ENCODE results near the gene SLAMF7.

The SLAMF7 gene

GRCh38 chr1:160740133-160740688 is 1.2 kb downstream of the SLAMF7 start:
- no peak for TF ChIP-seq CTCF (IDR thresholded peaks at IDR 0.05; ENCODE audit: low read depth, low read length)
- DNase-seq (ENCODE audit: low read depth, low spot score) = no peak
- in situ Hi-C loops (cut with HindIII; ENCODE audit: low sequenced_read_pairs) = no loop called here
- no peak overlapping the region for H3K4me3 ChIP-seq (ENCODE audit: low read depth, low read length)

GRCh38 chr1:160741092-160741501 is 2.0 kb downstream of the SLAMF7 start:
- in situ Hi-C loops (cut with HindIII; ENCODE audit: low sequenced_read_pairs) = no loop called here
- no peak for TF ChIP-seq CTCF (IDR thresholded peaks at IDR 0.05; ENCODE audit: low read depth, low read length)
- no peak overlapping the region for H3K4me3 ChIP-seq (ENCODE audit: low read depth, low read length)
- DNase-seq (ENCODE audit: low read depth, low spot score) = no peak

- no peak overlapping the region for H3K4me3 ChIP-seq (ENCODE audit: low read depth, low read length)
- no peak for DNase-seq (ENCODE audit: low read depth, low spot score)
- in situ Hi-C loops (cut with HindIII; ENCODE audit: low sequenced_read_pairs) = no loop called here
- no peak for TF ChIP-seq CTCF (IDR thresholded peaks at IDR 0.05; ENCODE audit: low read depth, low read length)
Measured at GRCh38 chr1:160741612-160742348, 2.7 kb downstream of the SLAMF7 start.

GRCh38 chr1:160742428-160743127 is 3.5 kb downstream of the SLAMF7 start:
- DNase-seq (ENCODE audit: low read depth, low spot score) = no peak
- in situ Hi-C loops (cut with HindIII; ENCODE audit: low sequenced_read_pairs) = no loop called here
- TF ChIP-seq CTCF (IDR thresholded peaks at IDR 0.05; ENCODE audit: low read depth, low read length) = no peak
- H3K4me3 ChIP-seq (ENCODE audit: low read depth, low read length) = no peak overlapping the region

GRCh38 chr1:160743266-160743665 is 4.2 kb downstream of the SLAMF7 start:
- in situ Hi-C loops (cut with HindIII; ENCODE audit: low sequenced_read_pairs) = no loop called here
- H3K4me3 ChIP-seq (ENCODE audit: low read depth, low read length) = no peak overlapping the region
- no peak for DNase-seq (ENCODE audit: low read depth, low spot score)
- TF ChIP-seq CTCF (IDR thresholded peaks at IDR 0.05; ENCODE audit: low read depth, low read length) = no peak

- in situ Hi-C loops (cut with HindIII; ENCODE audit: low sequenced_read_pairs) = no loop called here
- H3K4me3 ChIP-seq (ENCODE audit: low read depth, low read length) = no peak overlapping the region
- no peak for TF ChIP-seq CTCF (IDR thresholded peaks at IDR 0.05; ENCODE audit: low read depth, low read length)
- no peak for DNase-seq (ENCODE audit: low read depth, low spot score)
Measured at GRCh38 chr1:160744199-160744851, 5.3 kb downstream of the SLAMF7 start.
